ENCODE measurements around the gene RHOC. TPM values are rescaled to one million over a fixed set of nuclear protein-coding genes. Genes with fewer than 3 reads are reported as not detected.

RHOC gene
- total and polyA plus RNA-seq, 2 donors (not counting 1 experiment from before 2014, with no cell fraction given) = 21.0 to 28.3 TPM

DNA sequence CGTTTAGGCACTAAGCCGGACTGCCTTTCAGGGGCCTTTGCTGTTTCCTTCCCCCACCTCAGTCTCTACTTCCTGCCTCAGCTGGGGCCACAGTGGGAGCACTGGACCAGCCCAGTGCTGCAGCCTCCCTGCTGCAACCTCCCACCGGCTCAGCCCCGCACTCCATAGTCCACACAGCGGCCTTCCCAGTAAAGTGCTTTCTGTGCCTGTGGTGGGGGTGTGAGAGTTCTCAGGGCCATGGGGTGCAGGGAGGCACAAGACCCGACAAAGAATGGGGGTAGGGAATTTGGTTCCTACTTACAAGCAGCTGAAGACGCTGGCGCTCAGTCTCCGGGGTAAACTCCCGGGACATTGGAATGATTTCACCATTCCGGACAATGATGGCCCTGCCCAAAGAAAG, 4.7 kb upstream of the RHOC start:
- peaks cover 30% of the 10 kb centered on the region for H3K4me1 Mint-ChIP-seq

DNA sequence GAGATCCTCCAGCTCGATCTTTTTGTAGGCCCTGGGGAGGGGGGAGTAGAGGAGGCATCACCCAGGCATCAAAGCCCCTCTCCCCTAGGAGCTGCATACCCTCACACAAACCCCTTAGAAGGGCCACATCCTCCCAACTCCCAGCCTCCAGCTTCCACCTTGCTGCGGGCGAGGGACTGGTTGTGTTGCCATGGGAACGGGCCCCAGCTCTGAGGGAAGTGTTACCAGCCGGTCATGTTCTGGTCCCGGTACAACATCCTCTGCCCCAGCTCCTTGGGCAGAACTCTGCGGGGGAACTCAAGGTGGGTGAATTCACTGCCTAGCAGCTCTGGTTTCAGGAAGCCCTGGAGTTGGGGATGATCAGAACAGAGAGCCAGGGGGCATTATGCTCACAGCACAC, 4.1 kb upstream of the RHOC start:
- H3K27ac ChIP-seq (ENCODE audit: low read length in 2 of 2) = no peak overlapping the region
- DNase-seq (no peak), ATAC-seq (ENCODE audit: low read depth) (no peak)
- Mint-ChIP-seq H3K4me1 (peaks cover 31% of the 10 kb centered on the region), H3K4me3 (no peak overlapping the region), H3K27ac (no peak overlapping the region), H3K9me3 (ENCODE audit: insufficient read depth) (no peaks in the 10 kb centered on the region), H3K27me3 (no peaks in the 10 kb centered on the region)
- no peaks in the 10 kb centered on the region for H3K27me3 ChIP-seq (replicated peaks in 1 of 4; ENCODE audit: control extremely low read depth in 1 of 4, control insufficient read depth in 3 of 4, insufficient read depth in 4 of 4, low read length in 3 of 4)
- TF ChIP-seq EZH2 (IDR thresholded peaks at IDR 0.05; ENCODE audit: borderline replicate concordance, insufficient read depth, low read depth, low read length, poor library complexity, severe bottlenecking) = no peak
- TF ChIP-seq, protein P1, sequence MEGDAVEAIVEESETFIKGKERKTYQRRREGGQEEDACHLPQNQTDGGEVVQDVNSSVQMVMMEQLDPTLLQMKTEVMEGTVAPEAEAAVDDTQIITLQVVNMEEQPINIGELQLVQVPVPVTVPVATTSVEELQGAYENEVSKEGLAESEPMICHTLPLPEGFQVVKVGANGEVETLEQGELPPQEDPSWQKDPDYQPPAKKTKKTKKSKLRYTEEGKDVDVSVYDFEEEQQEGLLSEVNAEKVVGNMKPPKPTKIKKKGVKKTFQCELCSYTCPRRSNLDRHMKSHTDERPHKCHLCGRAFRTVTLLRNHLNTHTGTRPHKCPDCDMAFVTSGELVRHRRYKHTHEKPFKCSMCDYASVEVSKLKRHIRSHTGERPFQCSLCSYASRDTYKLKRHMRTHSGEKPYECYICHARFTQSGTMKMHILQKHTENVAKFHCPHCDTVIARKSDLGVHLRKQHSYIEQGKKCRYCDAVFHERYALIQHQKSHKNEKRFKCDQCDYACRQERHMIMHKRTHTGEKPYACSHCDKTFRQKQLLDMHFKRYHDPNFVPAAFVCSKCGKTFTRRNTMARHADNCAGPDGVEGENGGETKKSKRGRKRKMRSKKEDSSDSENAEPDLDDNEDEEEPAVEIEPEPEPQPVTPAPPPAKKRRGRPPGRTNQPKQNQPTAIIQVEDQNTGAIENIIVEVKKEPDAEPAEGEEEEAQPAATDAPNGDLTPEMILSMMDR (IDR thresholded peaks at IDR 0.05) = no peak
- no peaks in the 10 kb centered on the region for H3K79me2 ChIP-seq (ENCODE audit: control insufficient read depth, insufficient read depth, low read length)
- ChIA-PET CTCF (interaction anchor here (0.6 to 6.6 kb wide), 5 partner anchors 8 to 319 kb away, joined by 3 to 122 read pairs (median 18); partner anchors contain the start of gene MOV10), POLR2A (no interaction called here)
- H4K20me1 ChIP-seq (ENCODE audit: control insufficient read depth, insufficient read depth, low read length, poor library complexity, severe bottlenecking) = no peaks in the 10 kb centered on the region
- H2AFZ ChIP-seq (ENCODE audit: insufficient read depth, low read depth, low read length, poor library complexity, severe bottlenecking) = no peak overlapping the region
- no peak overlapping the region for H3K4me3 ChIP-seq (ENCODE audit: control extremely low read depth in 1 of 5, extremely low read depth in 1 of 5, insufficient read depth in 1 of 5, low read depth in 2 of 5, low read length in 4 of 5)
- WGBS (ENCODE audit: insufficient coverage) = 64% methylated on average over 6 of the region's 7 CpGs
- no peaks in the 10 kb centered on the region for H3K36me3 ChIP-seq (replicated peaks in 1 of 2; ENCODE audit: control extremely low read depth in 1 of 2, control insufficient read depth in 1 of 2, extremely low read depth in 1 of 2, insufficient read depth in 2 of 2, low read length in 1 of 2)
- peaks cover 27 to 40% of the 10 kb centered on the region in 2 donors for H3K4me1 ChIP-seq (ENCODE audit: control insufficient read depth in 2 of 2, insufficient read depth in 2 of 2, low read length in 2 of 2)
- intact Hi-C loops (cut with micrococcal nuclease) = loop anchor here (10.0 kb wide), 4 partner anchors 1104 to 2004 kb away; partner anchors contain the start of genes AP4B1, DCLRE1B, NRAS and RSBN1
- H3K9me3 ChIP-seq (ENCODE audit: control extremely low read depth in 1 of 3, control insufficient read depth in 2 of 3, insufficient read depth in 1 of 3, low read length in 2 of 3) = no peaks in the 10 kb centered on the region
- H3K4me2 ChIP-seq (replicated peaks; ENCODE audit: low read depth, low read length, poor library complexity, severe bottlenecking) = no peak overlapping the region
- H3K9ac ChIP-seq (ENCODE audit: low read length) = no peak overlapping the region

More for the DNA sequence above, 4.7 kb upstream of the RHOC start:
- H3K4me2 ChIP-seq (replicated peaks; ENCODE audit: low read depth, low read length, poor library complexity, severe bottlenecking) = no peak overlapping the region
- no peaks in the 10 kb centered on the region for H3K79me2 ChIP-seq (ENCODE audit: control insufficient read depth, insufficient read depth, low read length)
- ATAC-seq (ENCODE audit: low read depth) (no peak), DNase-seq (no peak)
- no peak overlapping the region for H3K9ac ChIP-seq (ENCODE audit: low read length)
- H3K4me1 ChIP-seq (ENCODE audit: control insufficient read depth in 2 of 2, insufficient read depth in 2 of 2, low read length in 2 of 2) = peaks cover 23 to 39% of the 10 kb centered on the region in 2 donors
- no peaks in the 10 kb centered on the region for H4K20me1 ChIP-seq (ENCODE audit: control insufficient read depth, insufficient read depth, low read length, poor library complexity, severe bottlenecking)
- H3K27me3 Mint-ChIP-seq = no peaks in the 10 kb centered on the region
- no peak overlapping the region for H3K4me3 Mint-ChIP-seq
- no peak overlapping the region for H3K27ac Mint-ChIP-seq
- TF ChIP-seq EZH2 (IDR thresholded peaks at IDR 0.05; ENCODE audit: borderline replicate concordance, insufficient read depth, low read depth, low read length, poor library complexity, severe bottlenecking) = no peak
- TF ChIP-seq, protein P1 (IDR thresholded peaks at IDR 0.05) = no peak
- no peak overlapping the region for H3K4me3 ChIP-seq (ENCODE audit: control extremely low read depth in 1 of 5, extremely low read depth in 1 of 5, insufficient read depth in 1 of 5, low read depth in 2 of 5, low read length in 4 of 5)
- ChIA-PET POLR2A (no interaction called here), CTCF (interaction anchor here (0.9 to 6.6 kb wide), 3 partner anchors 37 to 361 kb away, joined by 3 to 122 read pairs (median 62); partner anchors contain the start of genes LRIG2 and MOV10)
- 91% methylated on average over 9 of the region's 11 CpGs for WGBS (ENCODE audit: insufficient coverage)
- H3K27ac ChIP-seq (ENCODE audit: low read length in 2 of 2) = no peak overlapping the region
- H3K27me3 ChIP-seq (replicated peaks in 1 of 4; ENCODE audit: control extremely low read depth in 1 of 4, control insufficient read depth in 3 of 4, insufficient read depth in 4 of 4, low read length in 3 of 4) = no peaks in the 10 kb centered on the region
- H3K36me3 ChIP-seq (replicated peaks in 1 of 2; ENCODE audit: control extremely low read depth in 1 of 2, control insufficient read depth in 1 of 2, extremely low read depth in 1 of 2, insufficient read depth in 2 of 2, low read length in 1 of 2) = no peaks in the 10 kb centered on the region
- no peak overlapping the region for H2AFZ ChIP-seq (ENCODE audit: insufficient read depth, low read depth, low read length, poor library complexity, severe bottlenecking)
- intact Hi-C loops (cut with micrococcal nuclease) = loop anchor here (10.0 kb wide), 4 partner anchors 1103 to 2003 kb away; partner anchors contain the start of genes AP4B1, DCLRE1B, NRAS and RSBN1
- H3K9me3 Mint-ChIP-seq (ENCODE audit: insufficient read depth) = no peaks in the 10 kb centered on the region
- H3K9me3 ChIP-seq (ENCODE audit: control extremely low read depth in 1 of 3, control insufficient read depth in 2 of 3, insufficient read depth in 1 of 3, low read length in 2 of 3) = no peaks in the 10 kb centered on the region

Measured in B cell (primary cell).